Calu3 (cell line): ENCODE measurements around the gene DMBX1. TPM values are rescaled to one million over a fixed set of nuclear protein-coding genes. Genes with fewer than 3 reads are reported as not detected.

Source experiments
- BruUV-seq: library from RNA; stranded (reverse); fragments of 400-500 nt; replicated peaks from 2 replicates; lab custom pipeline; 2021; lab: Mats Ljungman, UMichigan
- CTCF ChIA-PET: fragments of 300-600 bp; sonication (Branson Sonifier 250); formaldehyde crosslinking; loops from one replicate; lab custom pipeline; 2022; ENCODE audit warnings: antibody characterized with exemption; lab: Charles Lee
- DNase-seq: peaks from one replicate; pipeline ENCODE4 v3.0.0; 2022
- H3K27ac Mint-ChIP-seq: one replicate; pipeline ENCODE4 v1.8.0; 2022; ENCODE audit warnings: mixed read lengths; ENCODE audit not compliant: unreplicated experiment
- H3K27me3 Mint-ChIP-seq: one replicate; pipeline ENCODE4 v1.8.0; 2022; ENCODE audit warnings: mixed read lengths; ENCODE audit not compliant: unreplicated experiment
- H3K36me3 Mint-ChIP-seq: one replicate; pipeline ENCODE4 v1.8.0; 2022; ENCODE audit warnings: mild to moderate bottlenecking, moderate library complexity, mixed read lengths; ENCODE audit not compliant: insufficient read depth, unreplicated experiment
- H3K4me1 Mint-ChIP-seq: one replicate; pipeline ENCODE4 v1.8.0; 2022; ENCODE audit warnings: mild to moderate bottlenecking, low read depth, mixed read lengths; ENCODE audit not compliant: unreplicated experiment
- H3K4me3 Mint-ChIP-seq: one replicate; pipeline ENCODE4 v1.8.0; 2022; ENCODE audit warnings: mild to moderate bottlenecking, low read depth, moderate library complexity, mixed read lengths; ENCODE audit not compliant: unreplicated experiment
- H3K9me3 Mint-ChIP-seq: one replicate; pipeline ENCODE4 v1.8.0; 2022; ENCODE audit warnings: low read depth, mixed read lengths; ENCODE audit not compliant: unreplicated experiment
- intact Hi-C: fragments of 100-400 bp; cut with micrococcal nuclease; formaldehyde crosslinking; loops from one replicate; pipeline ENCODE4 v1.10.0; 2022; ENCODE audit not compliant: unreplicated experiment
- total RNA-seq: library from RNA; stranded (reverse); gene quantifications from 2 replicates; pipeline ENCODE4 v1.2.3, GENCODE V29; 2022
- TF ChIP-seq, protein P1 (sequence below): fragments of 200-600 bp; IDR thresholded peaks from one replicate; pipeline ENCODE4 v1.8.0; 2022; ENCODE audit warnings: antibody characterized with exemption; ENCODE audit not compliant: unreplicated experiment

DMBX1 gene
- total RNA-seq, 1 experiment from 2014 or later, result 2.3 TPM

DNA sequence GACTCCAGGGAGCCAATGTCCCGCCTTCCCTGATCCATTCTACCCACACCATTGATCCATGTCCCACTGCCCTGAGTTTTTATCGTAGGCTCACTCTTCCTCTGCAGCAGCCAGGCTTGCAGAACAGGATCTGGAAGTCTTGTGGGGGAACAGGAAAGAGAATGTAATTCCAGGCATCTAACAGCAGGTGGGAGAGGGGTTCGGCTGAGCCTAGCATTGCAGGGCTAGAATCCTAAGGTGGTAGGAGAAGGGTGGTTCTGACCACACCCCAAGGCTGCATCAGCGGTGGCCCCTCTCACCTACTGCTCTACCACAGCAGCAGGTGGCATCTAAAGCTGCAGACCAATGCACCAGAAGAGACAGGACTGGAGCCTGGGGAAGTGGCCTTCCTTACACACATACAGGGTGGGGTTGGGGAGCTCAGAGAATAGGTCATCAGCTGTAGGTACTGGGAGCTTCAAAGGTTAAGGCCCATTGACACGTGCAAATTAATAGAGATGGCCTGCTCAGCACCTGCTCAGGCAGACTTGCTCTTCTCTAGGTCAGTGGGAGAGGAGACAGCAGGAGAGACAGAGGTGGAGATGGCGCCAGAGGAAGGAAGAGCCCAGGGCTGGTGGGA is 41.3 kb downstream of the DMBX1 start:
- DNase-seq, result peak; percentile 71
- intact Hi-C loops, result loop anchor here (5.0 kb wide), 1 partner anchor 196 kb away; no protein-coding TSS in a partner anchor
- BruUV-seq, result no TSS peak
- no peaks in the 10 kb centered on the region for H3K9me3 Mint-ChIP-seq
- H3K4me3 Mint-ChIP-seq, result no peak overlapping the region
- TF ChIP-seq, protein P1, sequence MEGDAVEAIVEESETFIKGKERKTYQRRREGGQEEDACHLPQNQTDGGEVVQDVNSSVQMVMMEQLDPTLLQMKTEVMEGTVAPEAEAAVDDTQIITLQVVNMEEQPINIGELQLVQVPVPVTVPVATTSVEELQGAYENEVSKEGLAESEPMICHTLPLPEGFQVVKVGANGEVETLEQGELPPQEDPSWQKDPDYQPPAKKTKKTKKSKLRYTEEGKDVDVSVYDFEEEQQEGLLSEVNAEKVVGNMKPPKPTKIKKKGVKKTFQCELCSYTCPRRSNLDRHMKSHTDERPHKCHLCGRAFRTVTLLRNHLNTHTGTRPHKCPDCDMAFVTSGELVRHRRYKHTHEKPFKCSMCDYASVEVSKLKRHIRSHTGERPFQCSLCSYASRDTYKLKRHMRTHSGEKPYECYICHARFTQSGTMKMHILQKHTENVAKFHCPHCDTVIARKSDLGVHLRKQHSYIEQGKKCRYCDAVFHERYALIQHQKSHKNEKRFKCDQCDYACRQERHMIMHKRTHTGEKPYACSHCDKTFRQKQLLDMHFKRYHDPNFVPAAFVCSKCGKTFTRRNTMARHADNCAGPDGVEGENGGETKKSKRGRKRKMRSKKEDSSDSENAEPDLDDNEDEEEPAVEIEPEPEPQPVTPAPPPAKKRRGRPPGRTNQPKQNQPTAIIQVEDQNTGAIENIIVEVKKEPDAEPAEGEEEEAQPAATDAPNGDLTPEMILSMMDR, result peak; percentile 33
- peaks cover 10% of the 10 kb centered on the region for H3K36me3 Mint-ChIP-seq
- CTCF ChIA-PET, result interaction anchor here (1.1 to 1.2 kb wide), 2 partner anchors 8 to 84 kb away, joined by 3 to 5 read pairs; no protein-coding TSS in a partner anchor
- H3K27me3 Mint-ChIP-seq, result peaks cover 58% of the 10 kb centered on the region
- H3K4me1 Mint-ChIP-seq, result peaks cover 47% of the 10 kb centered on the region
- H3K27ac Mint-ChIP-seq, result no peak overlapping the region

GRCh38 chr1:46532095-46532494 is 42.5 kb downstream of the DMBX1 start:
- TF ChIP-seq, protein P1, result no peak
- CTCF ChIA-PET, result no interaction called here
- Mint-ChIP-seq H3K9me3 (no peaks in the 10 kb centered on the region), H3K27me3 (peaks cover 70% of the 10 kb centered on the region), H3K27ac (no peak overlapping the region), H3K4me1 (peaks cover 39% of the 10 kb centered on the region), H3K4me3 (no peak overlapping the region), H3K36me3 (peaks cover 10% of the 10 kb centered on the region)
- no TSS peak for BruUV-seq
- DNase-seq, result no peak
- intact Hi-C loops, result loop anchor here (5.0 kb wide), 1 partner anchor 195 kb away; no protein-coding TSS in a partner anchor

DNA sequence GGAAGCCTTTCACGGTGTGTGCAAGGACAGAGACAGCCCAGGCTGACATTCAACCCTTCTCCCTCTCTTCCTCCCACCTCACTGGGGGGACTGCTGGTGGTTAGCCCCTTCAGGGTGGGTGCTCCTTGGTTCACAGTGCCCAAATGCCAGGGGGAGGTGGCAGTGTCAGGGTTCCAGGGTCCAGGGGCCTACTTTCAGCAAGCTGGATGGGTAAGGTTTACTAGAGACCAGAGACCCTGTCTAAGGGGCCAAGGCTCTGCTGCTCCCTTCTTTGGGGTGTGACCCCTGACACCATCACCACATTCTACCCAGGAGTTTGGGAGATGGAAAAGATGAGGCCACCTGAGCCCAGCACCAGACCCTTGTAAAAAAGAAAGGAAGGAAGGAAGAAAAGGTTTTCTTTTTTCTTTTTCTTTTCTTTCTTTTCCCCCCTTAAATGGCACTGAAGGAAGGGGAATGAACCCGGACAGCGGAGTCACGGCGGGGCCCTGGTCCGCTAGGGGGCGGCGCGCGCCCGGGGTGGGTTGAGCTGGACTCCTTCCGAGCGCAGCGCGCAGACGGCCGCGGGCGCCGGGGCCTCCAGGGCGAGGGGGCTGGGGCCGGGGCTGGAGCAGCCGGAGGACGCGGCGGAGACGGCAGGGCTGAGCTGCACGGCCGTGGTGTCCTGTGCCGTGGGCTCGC is 43.0 kb downstream of the DMBX1 start:
- CTCF ChIA-PET, result interaction anchor here (0.7 to 1.9 kb wide), 7 partner anchors 10 to 192 kb away, joined by 3 to 9 read pairs (median 4); partner anchors contain the start of gene MKNK1
- peak; percentile 84 for DNase-seq
- H3K4me3 Mint-ChIP-seq, result no peak overlapping the region
- intact Hi-C loops, result loop anchor here (5.0 kb wide), 1 partner anchor 195 kb away; no protein-coding TSS in a partner anchor
- H3K36me3 Mint-ChIP-seq, result peaks cover 10% of the 10 kb centered on the region
- TF ChIP-seq, protein P1, result peak; percentile 77
- peaks cover 76% of the 10 kb centered on the region for H3K27me3 Mint-ChIP-seq
- H3K27ac Mint-ChIP-seq, result no peak overlapping the region
- peaks cover 34% of the 10 kb centered on the region for H3K4me1 Mint-ChIP-seq
- H3K9me3 Mint-ChIP-seq, result no peaks in the 10 kb centered on the region
- no TSS peak for BruUV-seq

GRCh38 chr1:46533179-46533864 is 43.7 kb downstream of the DMBX1 start:
- peaks cover 71% of the 10 kb centered on the region for H3K27me3 Mint-ChIP-seq
- intact Hi-C loops, result loop anchor here (5.0 kb wide), 1 partner anchor 194 kb away; no protein-coding TSS in a partner anchor

More at GRCh38 chr1:46533179-46533864, 43.7 kb downstream of the DMBX1 start:
- TF ChIP-seq, protein P1, result no peak
- DNase-seq, result peak; percentile 22
- Mint-ChIP-seq H3K4me3 (peak overlapping the region; percentile 58), H3K36me3 (peaks cover 10% of the 10 kb centered on the region), H3K9me3 (no peaks in the 10 kb centered on the region), H3K27ac (no peak overlapping the region), H3K4me1 (peaks cover 27% of the 10 kb centered on the region)
- CTCF ChIA-PET, result interaction anchor here (0.7 to 1.9 kb wide), 7 partner anchors 9 to 192 kb away, joined by 3 to 9 read pairs (median 4); partner anchors contain the start of gene MKNK1
- BruUV-seq, result no TSS peak
